Psoas muscle (tissue), 8 donors: Measurements from ENCODE around the gene CHMP5. TPM values are rescaled to one million over a fixed set of nuclear protein-coding genes. Genes with fewer than 3 reads are reported as not detected.

Experiments used
- ATAC-seq, 4 donors: fragments of 200-7000 bp; cut with Tn5 transposase; one replicate each; pipeline ENCODE4 v1.9.1; 2020; ENCODE audit warnings: moderate library complexity in 3 of 4, mild to moderate bottlenecking in 2 of 4
- DNase-seq, 2 donors: peaks; one replicate each; pipeline ENCODE4 v3.0.0-alpha.2; 2020
- H3K27ac ChIP-seq: fragments of 200-600 bp; one replicate; pipeline ENCODE4 v1.8.0; 2022
- H3K27me3 ChIP-seq, 3 donors: fragments of 200-600 bp in 1 of 3; one replicate each; pipeline versions ENCODE4 v1.6.1 to v1.8.0; 2013 to 2022; ENCODE audit warnings: low read length in 2 of 3, mild to moderate bottlenecking in 2 of 3, moderate library complexity in 1 of 3; ENCODE audit not compliant: insufficient read depth in 3 of 3
- H3K36me3 ChIP-seq, 2 donors: fragments of 200-600 bp in 1 of 2; one replicate each; pipeline versions ENCODE4 v1.6.1 to v1.8.0; 2013 to 2022; ENCODE audit warnings: low read depth in 1 of 2, mild to moderate bottlenecking in 1 of 2, moderate library complexity in 1 of 2; ENCODE audit not compliant: insufficient read depth in 1 of 2
- H3K4me1 ChIP-seq: fragments of 200-600 bp; one replicate; pipeline ENCODE4 v1.8.0; 2022
- H3K4me3 ChIP-seq: fragments of 200-600 bp; one replicate; pipeline ENCODE4 v1.8.0; 2022; ENCODE audit warnings: mild to moderate bottlenecking
- H3K9me3 ChIP-seq: fragments of 200-600 bp; one replicate; pipeline ENCODE4 v1.8.0; 2022
- WGBS, 3 donors: extraction: QIAGEN DNeasy Blood & Tissue Kit; methylation state at CpG; one replicate each; pipeline versions ENCODE4 v1.1.6 to v1.1.7; 2013; 5-methylcytosine and 5-hydroxymethylcytosine counted together
- intact Hi-C, 2 donors: fragments of 100-400 bp; cut with DNase I; formaldehyde crosslinking; loops; one replicate each; pipeline versions ENCODE4 v1.11.0 to v1.14.2; 2022
- polyA plus RNA-seq, 3 donors: library from polyadenylated mRNA; stranded (reverse); fragments of 200-250 nt; gene quantifications; one replicate each; pipeline ENCODE4 v1.2.3, GENCODE V29; 2013
- total RNA-seq, 4 donors: library from RNA; stranded (reverse); fragmentation: NEBNext Ultra II Directional in 2 of 4; extraction: Animal tissue kit (Norgen Biotek cat#: 25700) in 2 of 4; gene quantifications; one replicate each; pipeline versions ENCODE4 v1.2.1 to v1.2.4, GENCODE V29; 2021 to 2023
- TF ChIP-seq, protein P1 (sequence below): fragments of 200-600 bp; IDR thresholded peaks from one replicate; pipeline ENCODE4 v1.8.0; 2022; ENCODE audit warnings: antibody characterized with exemption
- donor health status: healthy with polysubstance abuse.
- donor health status: DM: no; HTN: no; CAD: no; lungs with moderate emphysema.
- donor health status: Bipolar disorder and iron deficiency.
- donor health status: healthy.
- donor health status: DM: yes; HTN: yes; CAD: no.
- donor health status: DM: no; HTN: no; CAD: no.
- donor health status: DM: no; HTN: no; CAD: no.
- donor health status: DM: yes; HTN: yes; CAD: no.

Gene CHMP5
- total and polyA plus RNA-seq, 7 donors = 28.7 to 80.4 (median 38.3) TPM

DNA sequence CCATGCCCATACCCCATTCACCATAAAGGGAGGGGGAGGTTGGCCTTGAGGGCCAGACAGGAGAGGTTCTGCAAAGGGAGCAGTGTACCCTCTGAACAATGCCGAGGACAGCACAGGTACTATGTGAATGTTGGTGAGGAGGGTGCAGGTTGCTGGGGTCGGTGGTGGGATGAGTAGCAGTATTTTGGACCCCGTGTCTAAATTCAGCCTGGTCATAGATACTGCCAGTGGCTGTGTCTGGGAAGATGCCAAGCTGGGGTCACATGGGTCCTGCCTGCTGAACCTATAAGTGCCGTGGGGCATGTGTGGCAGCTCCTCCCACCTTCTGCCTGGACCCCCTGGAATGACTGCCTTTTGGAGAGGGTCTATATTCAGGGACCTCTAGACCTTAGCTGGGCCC, 36.2 kb upstream of the CHMP5 start:
- TF ChIP-seq, protein P1, sequence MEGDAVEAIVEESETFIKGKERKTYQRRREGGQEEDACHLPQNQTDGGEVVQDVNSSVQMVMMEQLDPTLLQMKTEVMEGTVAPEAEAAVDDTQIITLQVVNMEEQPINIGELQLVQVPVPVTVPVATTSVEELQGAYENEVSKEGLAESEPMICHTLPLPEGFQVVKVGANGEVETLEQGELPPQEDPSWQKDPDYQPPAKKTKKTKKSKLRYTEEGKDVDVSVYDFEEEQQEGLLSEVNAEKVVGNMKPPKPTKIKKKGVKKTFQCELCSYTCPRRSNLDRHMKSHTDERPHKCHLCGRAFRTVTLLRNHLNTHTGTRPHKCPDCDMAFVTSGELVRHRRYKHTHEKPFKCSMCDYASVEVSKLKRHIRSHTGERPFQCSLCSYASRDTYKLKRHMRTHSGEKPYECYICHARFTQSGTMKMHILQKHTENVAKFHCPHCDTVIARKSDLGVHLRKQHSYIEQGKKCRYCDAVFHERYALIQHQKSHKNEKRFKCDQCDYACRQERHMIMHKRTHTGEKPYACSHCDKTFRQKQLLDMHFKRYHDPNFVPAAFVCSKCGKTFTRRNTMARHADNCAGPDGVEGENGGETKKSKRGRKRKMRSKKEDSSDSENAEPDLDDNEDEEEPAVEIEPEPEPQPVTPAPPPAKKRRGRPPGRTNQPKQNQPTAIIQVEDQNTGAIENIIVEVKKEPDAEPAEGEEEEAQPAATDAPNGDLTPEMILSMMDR = no peak

DNA sequence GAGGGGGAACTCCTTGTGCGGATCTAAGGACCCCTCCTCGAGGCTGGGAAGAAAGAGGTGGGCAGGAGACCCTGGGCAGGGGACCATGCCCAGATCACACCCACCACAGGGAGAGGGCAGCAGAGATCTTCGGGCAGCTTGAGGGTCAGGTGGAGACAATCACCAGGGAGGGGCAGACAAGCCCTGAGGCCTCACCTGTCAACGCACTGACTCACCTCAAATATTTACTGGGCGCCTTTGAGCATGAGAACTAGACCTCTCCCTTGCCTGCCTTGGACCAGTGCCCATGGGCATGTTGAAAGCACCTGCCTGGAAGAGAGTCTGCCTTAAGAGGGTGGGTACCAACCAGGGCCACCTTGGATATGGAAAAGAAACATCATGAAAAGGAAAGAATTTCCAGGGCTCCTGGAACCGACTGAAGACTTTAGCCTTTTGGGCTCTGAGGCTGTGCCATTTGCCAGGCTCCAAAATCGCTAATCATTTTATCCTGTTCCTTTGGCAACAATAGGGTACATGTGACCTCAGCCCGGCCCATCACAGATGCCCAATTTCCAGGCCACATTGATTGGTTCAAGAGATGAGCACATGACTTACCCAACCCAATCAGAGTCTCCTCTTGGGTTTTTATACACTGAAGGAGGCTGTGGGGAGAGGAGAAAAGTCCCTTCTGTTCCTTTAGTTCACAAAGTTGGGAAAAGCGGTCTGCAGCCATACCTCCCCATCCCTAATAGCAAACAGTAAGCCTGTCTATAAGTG, 35.3 kb upstream of the CHMP5 start:
- Histone ChIP-seq H3K4me1 (peaks cover 4% of the 10 kb centered on the region), H3K27me3 (no peaks in the 10 kb centered on the region), H3K9me3 (no peaks in the 10 kb centered on the region), H3K4me3 (no peak overlapping the region), H3K27ac (no peak overlapping the region), H3K36me3 (no peaks in the 10 kb centered on the region)
- intact Hi-C loops = loop anchor here in 1 of 2 donors (5.0 kb wide), 1 partner anchor 57 kb away; no protein-coding TSS in a partner anchor
- ATAC-seq (peak in 1 of 4 donors; percentile 36), DNase-seq (no peak)
- TF ChIP-seq, protein P1 = peak; percentile 14
- 78 to 84% (median 80%) methylated on average over 9 of the region's 9 CpGs for WGBS, 3 donors

More for the DNA sequence above, 36.2 kb upstream of the CHMP5 start:
- no peak for ATAC-seq
- 62 to 67% (median 62%) methylated on average over 4 of the region's 4 CpGs for WGBS, 3 donors
- Histone ChIP-seq H3K27me3 (no peaks in the 10 kb centered on the region), H3K27ac (no peak overlapping the region), H3K36me3 (no peaks in the 10 kb centered on the region), H3K4me1 (peaks cover 4% of the 10 kb centered on the region), H3K4me3 (no peak overlapping the region), H3K9me3 (no peaks in the 10 kb centered on the region)
- no peak for DNase-seq
- intact Hi-C loops = loop anchor here in 1 of 2 donors (5.0 kb wide), 1 partner anchor 56 kb away; no protein-coding TSS in a partner anchor

DNA sequence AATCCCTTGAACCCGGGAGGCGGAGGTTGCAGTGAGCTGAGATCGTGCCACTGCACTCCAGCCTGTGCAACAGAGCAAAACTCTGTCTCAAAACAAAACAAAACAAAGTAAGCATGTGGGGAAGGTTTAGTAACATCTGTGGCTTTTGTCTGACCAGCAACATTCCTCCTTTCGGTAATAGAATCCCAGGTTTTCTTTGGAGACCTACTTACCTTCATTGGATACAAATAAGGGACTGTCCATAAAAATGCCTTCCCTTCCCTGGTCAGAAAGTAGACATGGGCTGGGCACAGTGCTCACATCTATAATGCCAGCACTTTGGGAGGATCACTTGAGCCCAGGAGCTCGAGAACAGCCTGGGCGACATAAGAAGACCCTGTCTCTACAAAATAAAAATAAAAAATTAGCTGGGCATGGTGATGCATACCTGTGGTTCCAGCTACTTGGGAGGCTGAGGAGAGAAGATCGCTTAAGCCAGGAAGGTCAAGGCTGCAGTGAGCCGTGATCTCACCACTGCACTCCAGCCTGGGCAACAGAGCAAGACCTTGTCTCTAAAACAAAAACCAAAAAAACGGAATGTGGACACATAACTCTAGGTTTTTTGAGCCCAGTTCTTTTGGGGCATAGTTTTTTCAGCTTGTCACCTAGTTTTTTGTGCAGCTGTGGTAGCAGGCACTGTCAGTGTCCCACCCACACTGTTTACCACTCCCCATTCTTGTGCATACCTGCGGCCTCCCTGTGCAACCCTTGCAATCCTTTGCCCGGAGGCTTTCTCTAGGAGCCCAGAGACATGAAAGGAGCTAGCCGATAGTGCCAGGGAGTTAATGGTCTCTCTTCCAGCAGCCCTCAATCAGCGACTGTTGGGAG, 33.9 kb upstream of the CHMP5 start:
- no peak overlapping the region for H3K27ac ChIP-seq
- intact Hi-C loops = no loop called here
- no peaks in the 10 kb centered on the region for H3K36me3 ChIP-seq
- ATAC-seq (no peak), DNase-seq (no peak)
- H3K4me3 ChIP-seq = no peak overlapping the region
- no peaks in the 10 kb centered on the region for H3K4me1 ChIP-seq
- TF ChIP-seq, protein P1 = no peak
- H3K27me3 ChIP-seq = no peaks in the 10 kb centered on the region
- H3K9me3 ChIP-seq = no peaks in the 10 kb centered on the region
- WGBS, 3 donors = 84 to 87% (median 84%) methylated on average over 13 of the region's 13 CpGs

DNA sequence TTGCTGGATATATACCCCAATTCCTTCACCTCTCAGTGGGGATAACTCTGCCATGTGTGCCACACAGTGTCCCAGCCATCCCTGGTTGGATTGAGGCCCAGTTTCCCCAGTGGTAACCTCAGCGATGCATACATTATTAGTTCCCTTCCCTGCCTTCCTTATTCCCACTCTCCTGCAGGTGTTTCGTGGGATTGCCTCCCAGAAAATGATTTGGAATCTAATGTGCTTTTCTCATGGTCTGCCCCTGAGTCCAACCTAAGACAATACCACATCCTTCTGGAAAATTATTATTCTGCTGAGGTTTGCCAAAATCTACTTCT, 33.3 kb upstream of the CHMP5 start:
- WGBS, 3 donors = 70 to 84% (median 75%) methylated on average over 2 of the region's 2 CpGs
- no peak overlapping the region for H3K4me3 ChIP-seq
- TF ChIP-seq, protein P1 = no peak
- H3K27me3 ChIP-seq = no peaks in the 10 kb centered on the region
- ATAC-seq = no peak
- H3K9me3 ChIP-seq = no peaks in the 10 kb centered on the region
- no peaks in the 10 kb centered on the region for H3K4me1 ChIP-seq
- DNase-seq = no peak
- no peak overlapping the region for H3K27ac ChIP-seq
- no peaks in the 10 kb centered on the region for H3K36me3 ChIP-seq
- intact Hi-C loops = no loop called here
